Measurements from ENCODE around the gene TRIM56.

Gene TRIM56

DNA sequence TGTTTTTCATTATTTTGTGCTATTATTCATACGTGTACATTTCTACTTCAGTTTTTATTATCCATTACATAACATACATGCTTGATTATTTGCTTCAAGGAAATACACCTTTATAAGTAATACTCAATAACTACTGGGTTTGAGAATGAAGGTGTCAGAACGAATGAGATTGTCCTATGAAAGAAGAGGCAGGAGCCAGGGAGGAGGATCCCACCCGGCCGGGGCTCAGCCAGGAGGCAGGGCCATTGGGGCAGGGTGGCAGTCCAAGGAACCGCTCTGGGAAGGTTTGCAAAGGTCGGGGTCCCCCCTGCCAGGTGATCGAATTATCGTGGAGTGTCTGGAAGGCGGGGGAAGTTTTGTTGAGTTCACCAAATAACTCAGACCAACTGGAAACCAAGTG is 9.1 kb downstream of the TRIM56 start:
- TF ChIP-seq, protein P1, sequence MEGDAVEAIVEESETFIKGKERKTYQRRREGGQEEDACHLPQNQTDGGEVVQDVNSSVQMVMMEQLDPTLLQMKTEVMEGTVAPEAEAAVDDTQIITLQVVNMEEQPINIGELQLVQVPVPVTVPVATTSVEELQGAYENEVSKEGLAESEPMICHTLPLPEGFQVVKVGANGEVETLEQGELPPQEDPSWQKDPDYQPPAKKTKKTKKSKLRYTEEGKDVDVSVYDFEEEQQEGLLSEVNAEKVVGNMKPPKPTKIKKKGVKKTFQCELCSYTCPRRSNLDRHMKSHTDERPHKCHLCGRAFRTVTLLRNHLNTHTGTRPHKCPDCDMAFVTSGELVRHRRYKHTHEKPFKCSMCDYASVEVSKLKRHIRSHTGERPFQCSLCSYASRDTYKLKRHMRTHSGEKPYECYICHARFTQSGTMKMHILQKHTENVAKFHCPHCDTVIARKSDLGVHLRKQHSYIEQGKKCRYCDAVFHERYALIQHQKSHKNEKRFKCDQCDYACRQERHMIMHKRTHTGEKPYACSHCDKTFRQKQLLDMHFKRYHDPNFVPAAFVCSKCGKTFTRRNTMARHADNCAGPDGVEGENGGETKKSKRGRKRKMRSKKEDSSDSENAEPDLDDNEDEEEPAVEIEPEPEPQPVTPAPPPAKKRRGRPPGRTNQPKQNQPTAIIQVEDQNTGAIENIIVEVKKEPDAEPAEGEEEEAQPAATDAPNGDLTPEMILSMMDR (IDR thresholded peaks at IDR 0.05; ENCODE audit: low read depth, low read length): no peak
- no peak for DNase-seq (ENCODE audit: extremely low read depth, low read depth)

- no peak for DNase-seq (ENCODE audit: extremely low read depth, low read depth)
- TF ChIP-seq, protein P1 (IDR thresholded peaks at IDR 0.05; ENCODE audit: low read depth, low read length): peak; percentile 74
These were observed 9.6 kb downstream of the TRIM56 start for GRCh38 chr7:101094791-101095375.

- TF ChIP-seq, protein P1 (IDR thresholded peaks at IDR 0.05; ENCODE audit: low read depth, low read length): no peak
- no peak for DNase-seq (ENCODE audit: extremely low read depth, low read depth)
These were observed 11.2 kb downstream of the TRIM56 start for GRCh38 chr7:101096331-101096956.

DNA sequence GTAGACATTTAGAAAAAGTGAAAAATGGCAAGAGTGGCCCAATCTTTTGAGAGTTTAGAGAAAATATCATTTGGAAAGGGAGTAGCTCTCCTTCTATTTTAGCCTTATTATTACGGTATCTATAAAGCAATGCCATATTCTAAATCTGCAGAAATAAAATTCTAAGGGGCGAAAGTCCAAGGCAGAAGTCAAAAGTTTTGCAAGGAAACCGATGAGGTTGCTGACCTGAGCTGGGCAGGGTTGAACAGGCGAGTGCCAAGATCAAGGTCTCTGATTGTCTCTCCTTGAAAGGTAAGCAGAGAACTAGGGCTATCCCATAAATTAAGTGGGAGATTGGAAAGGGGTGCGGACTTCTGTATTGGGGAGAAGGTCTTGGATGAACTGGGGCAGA is 11.7 kb downstream of the TRIM56 start:
- no peak for DNase-seq (ENCODE audit: extremely low read depth, low read depth)
- TF ChIP-seq, protein P1 (IDR thresholded peaks at IDR 0.05; ENCODE audit: low read depth, low read length): no peak

GRCh38 chr7:101097561-101097960 is 12.3 kb downstream of the TRIM56 start:
- TF ChIP-seq, protein P1 (IDR thresholded peaks at IDR 0.05; ENCODE audit: low read depth, low read length): no peak
- DNase-seq (ENCODE audit: extremely low read depth, low read depth): no peak

GRCh38 chr7:101099969-101100781 is 14.9 kb downstream of the TRIM56 start:
- peak; percentile 95 for DNase-seq (ENCODE audit: extremely low read depth, low read depth)
- TF ChIP-seq, protein P1 (IDR thresholded peaks at IDR 0.05; ENCODE audit: low read depth, low read length): no peak

Data from AG09319 (cell line).